Progenitor cell of endocrine pancreas (in vitro differentiated cells): ENCODE data around the gene STMND1. TPM values are rescaled to one million over a fixed set of nuclear protein-coding genes. Genes with fewer than 3 reads are reported as not detected.
A peak's percentile ranks its signal among the peaks of the same experiment; 100 is the strongest.

Source experiments
- DNase-seq: peaks from one replicate; pipeline ENCODE4 v3.0.0; 2021; ENCODE audit warnings: low spot score; ENCODE audit not compliant: unreplicated experiment
- H3K27ac Mint-ChIP-seq: 2 replicates; pipeline ENCODE4 v1.8.0; 2021; ENCODE audit warnings: mild to moderate bottlenecking, moderate library complexity, mixed read lengths
- H3K27me3 Mint-ChIP-seq: 2 replicates; pipeline ENCODE4 v1.8.0; 2021; ENCODE audit warnings: mixed read lengths
- H3K36me3 Mint-ChIP-seq: 2 replicates; pipeline ENCODE4 v1.8.0; 2022; ENCODE audit warnings: mixed read lengths; ENCODE audit not compliant: insufficient read depth
- H3K4me1 Mint-ChIP-seq: 2 replicates; pipeline ENCODE4 v1.8.0; 2021; ENCODE audit warnings: low read depth, mixed read lengths
- H3K4me3 Mint-ChIP-seq: 2 replicates; pipeline ENCODE4 v1.8.0; 2021; ENCODE audit warnings: low read depth, mild to moderate bottlenecking, moderate library complexity, mixed read lengths
- H3K9me3 Mint-ChIP-seq: 2 replicates; pipeline ENCODE4 v1.8.0; 2021; ENCODE audit warnings: low read depth, mixed read lengths
- total RNA-seq: library from RNA; stranded (reverse); gene quantifications from 2 replicates; pipeline ENCODE4 v1.2.1, GENCODE V29; 2021
- TF ChIP-seq, protein P1 (sequence below): fragments of 200-600 bp; sonication (generic); IDR thresholded peaks from one replicate; pipeline ENCODE4 v1.5.0; 2021; ENCODE audit warnings: antibody characterized with exemption, mild to moderate bottlenecking; ENCODE audit not compliant: unreplicated experiment

STMND1 gene
- total RNA-seq, 1 donor from 2014 or later = 0.22 TPM

DNA sequence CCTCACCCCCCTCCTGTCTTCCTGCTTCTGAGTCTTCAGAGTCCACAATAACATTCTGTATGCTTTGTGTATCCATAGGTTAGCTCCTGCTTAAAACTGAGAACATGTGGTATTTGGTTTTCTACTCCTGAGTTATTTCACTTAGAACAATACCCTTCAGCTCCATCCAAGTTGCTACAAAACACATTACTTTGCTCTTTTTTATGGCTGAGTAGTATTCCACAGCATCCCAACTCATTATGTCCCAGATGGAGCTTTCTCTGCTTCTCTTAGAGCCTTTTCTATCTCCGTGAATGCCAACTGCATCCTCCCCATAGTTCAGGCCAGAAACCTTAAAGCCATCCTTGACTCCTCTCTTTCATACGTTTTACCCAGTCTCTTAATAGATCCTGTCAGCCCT is 55.8 kb downstream of the STMND1 start:
- H3K27me3 Mint-ChIP-seq = peaks cover 7% of the 10 kb centered on the region
- TF ChIP-seq, protein P1, sequence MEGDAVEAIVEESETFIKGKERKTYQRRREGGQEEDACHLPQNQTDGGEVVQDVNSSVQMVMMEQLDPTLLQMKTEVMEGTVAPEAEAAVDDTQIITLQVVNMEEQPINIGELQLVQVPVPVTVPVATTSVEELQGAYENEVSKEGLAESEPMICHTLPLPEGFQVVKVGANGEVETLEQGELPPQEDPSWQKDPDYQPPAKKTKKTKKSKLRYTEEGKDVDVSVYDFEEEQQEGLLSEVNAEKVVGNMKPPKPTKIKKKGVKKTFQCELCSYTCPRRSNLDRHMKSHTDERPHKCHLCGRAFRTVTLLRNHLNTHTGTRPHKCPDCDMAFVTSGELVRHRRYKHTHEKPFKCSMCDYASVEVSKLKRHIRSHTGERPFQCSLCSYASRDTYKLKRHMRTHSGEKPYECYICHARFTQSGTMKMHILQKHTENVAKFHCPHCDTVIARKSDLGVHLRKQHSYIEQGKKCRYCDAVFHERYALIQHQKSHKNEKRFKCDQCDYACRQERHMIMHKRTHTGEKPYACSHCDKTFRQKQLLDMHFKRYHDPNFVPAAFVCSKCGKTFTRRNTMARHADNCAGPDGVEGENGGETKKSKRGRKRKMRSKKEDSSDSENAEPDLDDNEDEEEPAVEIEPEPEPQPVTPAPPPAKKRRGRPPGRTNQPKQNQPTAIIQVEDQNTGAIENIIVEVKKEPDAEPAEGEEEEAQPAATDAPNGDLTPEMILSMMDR = no peak
- H3K4me3 Mint-ChIP-seq = no peak overlapping the region
- no peaks in the 10 kb centered on the region for H3K4me1 Mint-ChIP-seq
- no peak overlapping the region for H3K27ac Mint-ChIP-seq
- H3K36me3 Mint-ChIP-seq = no peaks in the 10 kb centered on the region
- peaks cover 7% of the 10 kb centered on the region for H3K9me3 Mint-ChIP-seq
- DNase-seq = no peak

- H3K36me3 Mint-ChIP-seq = no peaks in the 10 kb centered on the region
- TF ChIP-seq, protein P1 = no peak
- DNase-seq = no peak
- H3K9me3 Mint-ChIP-seq = no peaks in the 10 kb centered on the region
- H3K4me3 Mint-ChIP-seq = no peak overlapping the region
- no peak overlapping the region for H3K27ac Mint-ChIP-seq
- H3K4me1 Mint-ChIP-seq = no peaks in the 10 kb centered on the region
- H3K27me3 Mint-ChIP-seq = peaks cover 7% of the 10 kb centered on the region
Measured at GRCh38 chr6:17159240-17159639, 57.4 kb downstream of the STMND1 start.

DNA sequence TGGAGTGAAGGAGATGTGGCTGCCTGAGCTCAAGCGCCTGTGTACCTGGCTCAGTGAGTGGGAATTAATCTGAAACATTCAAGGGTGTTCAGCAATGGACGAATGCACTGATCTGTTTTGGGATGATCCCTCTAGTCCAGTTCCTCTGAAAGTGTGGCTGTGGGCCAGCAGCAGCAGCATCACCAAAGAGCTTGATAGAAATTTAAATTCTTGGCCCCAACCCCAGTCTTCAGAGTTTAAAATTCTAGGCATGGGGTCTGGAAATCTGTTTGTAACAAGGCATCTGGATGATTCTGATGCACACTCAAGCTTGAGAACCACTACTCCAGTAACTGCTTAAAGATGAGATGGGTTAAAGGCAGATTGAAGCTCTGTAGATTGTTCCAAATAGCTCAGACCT is 59.2 kb downstream of the STMND1 start:
- Mint-ChIP-seq H3K4me1 (no peaks in the 10 kb centered on the region), H3K27ac (no peak overlapping the region), H3K27me3 (peaks cover 7% of the 10 kb centered on the region), H3K36me3 (no peaks in the 10 kb centered on the region), H3K4me3 (no peak overlapping the region), H3K9me3 (peaks cover 4% of the 10 kb centered on the region)
- TF ChIP-seq, protein P1 = no peak
- DNase-seq = no peak

DNA sequence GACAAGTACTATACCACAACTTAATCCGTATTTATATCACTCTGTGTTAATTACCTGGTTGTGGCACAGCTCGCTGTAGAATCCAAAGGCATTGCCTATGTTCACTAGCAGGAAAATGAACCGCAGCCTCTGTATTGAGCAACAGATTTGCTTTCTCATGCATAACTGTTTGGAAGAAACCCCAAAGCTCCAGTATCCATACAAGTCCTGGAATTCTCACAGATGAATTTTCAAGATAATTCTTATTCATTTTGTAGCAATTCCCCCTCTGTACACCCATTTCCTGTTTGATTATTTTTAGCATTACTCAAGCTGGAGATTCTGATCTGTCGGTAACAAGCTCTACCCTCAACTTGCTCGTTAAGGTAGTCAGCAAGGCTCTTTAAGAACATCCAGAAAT is 63.5 kb downstream of the STMND1 start:
- Mint-ChIP-seq H3K4me1 (no peaks in the 10 kb centered on the region), H3K4me3 (no peak overlapping the region), H3K27ac (no peak overlapping the region), H3K27me3 (peaks cover 7% of the 10 kb centered on the region), H3K36me3 (no peaks in the 10 kb centered on the region), H3K9me3 (peaks cover 4% of the 10 kb centered on the region)
- no peak for DNase-seq
- TF ChIP-seq, protein P1 = no peak

DNA sequence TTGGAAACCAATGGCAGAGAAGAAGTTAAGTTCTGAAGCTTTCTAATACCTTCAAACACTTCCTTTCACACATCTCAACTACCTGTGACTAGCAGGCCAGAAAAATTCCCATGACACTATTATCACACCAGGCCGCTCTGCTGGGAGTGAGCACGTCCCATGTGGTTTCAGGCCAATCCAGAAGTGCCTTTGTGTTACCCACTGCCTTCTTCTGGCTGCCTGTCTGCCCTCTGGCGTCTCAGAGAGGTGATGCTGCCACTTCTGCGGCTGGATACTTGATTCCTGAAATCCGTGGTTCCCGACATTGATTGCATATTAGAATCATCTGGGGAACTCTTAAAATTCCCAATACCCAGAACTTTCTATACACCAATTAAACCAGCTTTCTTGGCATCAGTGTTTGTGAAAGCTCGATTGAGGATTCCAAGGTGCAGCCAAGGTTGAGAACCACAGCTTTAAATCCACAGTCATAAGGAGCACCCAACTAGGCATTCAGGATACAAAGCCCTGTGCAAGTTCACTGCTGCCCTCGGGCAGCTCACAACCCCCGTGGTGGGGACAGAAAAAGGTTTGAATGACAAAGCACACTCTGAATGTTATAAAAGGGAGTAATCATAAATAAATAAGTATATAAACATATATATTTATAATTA is 65.6 kb downstream of the STMND1 start:
- Mint-ChIP-seq H3K4me3 (no peak overlapping the region), H3K4me1 (no peaks in the 10 kb centered on the region), H3K36me3 (no peaks in the 10 kb centered on the region), H3K9me3 (peaks cover 4% of the 10 kb centered on the region), H3K27me3 (no peaks in the 10 kb centered on the region), H3K27ac (no peak overlapping the region)
- DNase-seq = peak; percentile 30
- TF ChIP-seq, protein P1 = peak; percentile 69
